Activated CD4-positive, alpha-beta memory T cell treated with anti-CD3 and anti-CD28 coated beads for 36 hours (primary cell): ENCODE measurements around the gene SMIM29. TPM values are rescaled to one million over a fixed set of nuclear protein-coding genes. Genes with fewer than 3 reads are reported as not detected.

Source experiments
- CTCF ChIA-PET: fragments of 350-600 bp; sonication (Branson Sonifier 250); formaldehyde crosslinking; loops from one replicate; lab custom pipeline; 2021; ENCODE audit warnings: antibody characterized with exemption, inconsistent platforms; lab: Charles Lee
- POLR2A ChIA-PET: fragments of 350-600 bp; sonication (Branson Sonifier 250); formaldehyde crosslinking; loops from one replicate; lab custom pipeline; 2021; ENCODE audit warnings: antibody characterized with exemption; lab: Charles Lee
- DNase-seq: peaks from one replicate; pipeline ENCODE4 v3.0.0-alpha.2; 2020
- H3K27ac Mint-ChIP-seq: one replicate; pipeline ENCODE4 v1.8.0; 2021; ENCODE audit warnings: mixed read lengths
- H3K27me3 Mint-ChIP-seq: one replicate; pipeline ENCODE4 v1.8.0; 2021; ENCODE audit warnings: mixed read lengths
- H3K36me3 Mint-ChIP-seq: one replicate; pipeline ENCODE4 v1.8.0; 2021; ENCODE audit warnings: mixed read lengths
- H3K4me1 Mint-ChIP-seq: one replicate; pipeline ENCODE4 v1.8.0; 2021; ENCODE audit warnings: low read depth, mixed read lengths
- H3K4me3 Mint-ChIP-seq: one replicate; pipeline ENCODE4 v1.8.0; 2021; ENCODE audit warnings: mild to moderate bottlenecking, mixed read lengths
- H3K9me3 Mint-ChIP-seq: one replicate; pipeline ENCODE4 v1.8.0; 2021; ENCODE audit warnings: mixed read lengths
- intact Hi-C: fragments of 100-400 bp; cut with micrococcal nuclease; formaldehyde crosslinking; loops from one replicate; pipeline ENCODE4 v1.15.1; 2023
- total RNA-seq, 2 experiments: library from RNA; stranded (reverse); gene quantifications; one replicate each; pipeline ENCODE4 v1.2.3, GENCODE V29; 2021

SMIM29 gene
- total RNA-seq, 2 experiments from 2014 or later = 22.4 to 25.2 TPM

GRCh38 chr6:34218691-34219090 is 30.1 kb downstream of the SMIM29 start:
- POLR2A ChIA-PET = no interaction called here
- no peak overlapping the region for H3K27ac Mint-ChIP-seq
- CTCF ChIA-PET = no interaction called here
- peaks cover 10% of the 10 kb centered on the region for H3K4me1 Mint-ChIP-seq
- H3K27me3 Mint-ChIP-seq = no peaks in the 10 kb centered on the region
- no peaks in the 10 kb centered on the region for H3K36me3 Mint-ChIP-seq
- H3K9me3 Mint-ChIP-seq = no peaks in the 10 kb centered on the region
- intact Hi-C loops = no loop called here
- no peak overlapping the region for H3K4me3 Mint-ChIP-seq
- DNase-seq = no peak

- no peaks in the 10 kb centered on the region for H3K36me3 Mint-ChIP-seq
- no peaks in the 10 kb centered on the region for H3K27me3 Mint-ChIP-seq
- no peak for DNase-seq
- no peaks in the 10 kb centered on the region for H3K9me3 Mint-ChIP-seq
- ChIA-PET POLR2A (no interaction called here), CTCF (interaction anchor here (0.6 kb wide), 1 partner anchor 840 kb away, joined by 3 read pairs; no protein-coding TSS in a partner anchor)
- H3K27ac Mint-ChIP-seq = no peak overlapping the region
- H3K4me3 Mint-ChIP-seq = no peak overlapping the region
- intact Hi-C loops = no loop called here
- no peaks in the 10 kb centered on the region for H3K4me1 Mint-ChIP-seq
These were observed 35.0 kb downstream of the SMIM29 start for GRCh38 chr6:34213772-34214171.

- Mint-ChIP-seq H3K9me3 (no peaks in the 10 kb centered on the region), H3K27ac (peak overlapping the region; percentile 57), H3K27me3 (no peaks in the 10 kb centered on the region), H3K4me1 (peaks cover 20% of the 10 kb centered on the region), H3K36me3 (no peaks in the 10 kb centered on the region), H3K4me3 (no peak overlapping the region)
- POLR2A ChIA-PET = no interaction called here
- DNase-seq = peak; percentile 64
- intact Hi-C loops = no loop called here
- CTCF ChIA-PET = interaction anchor here (0.6 to 2.0 kb wide), 6 partner anchors 11 to 377 kb away, joined by 3 to 10 read pairs (median 3); partner anchors contain the start of gene HMGA1
These were observed 40.9 kb downstream of the SMIM29 start for GRCh38 chr6:34207695-34208443.

- no peak overlapping the region for H3K4me3 Mint-ChIP-seq
- CTCF ChIA-PET = interaction anchor here (0.8 to 2.2 kb wide), 2 partner anchors 11 kb away, joined by 4 to 23 read pairs; no protein-coding TSS in a partner anchor
- peaks cover 22% of the 10 kb centered on the region for H3K4me1 Mint-ChIP-seq
- H3K27ac Mint-ChIP-seq = no peak overlapping the region
- no peaks in the 10 kb centered on the region for H3K27me3 Mint-ChIP-seq
- intact Hi-C loops = no loop called here
- POLR2A ChIA-PET = no interaction called here
- no peaks in the 10 kb centered on the region for H3K9me3 Mint-ChIP-seq
- H3K36me3 Mint-ChIP-seq = no peaks in the 10 kb centered on the region
- DNase-seq = no peak
These were observed 42.1 kb downstream of the SMIM29 start for GRCh38 chr6:34206726-34207125.

- POLR2A ChIA-PET = interaction anchor here (1.2 kb wide), 1 partner anchor 41 kb away, joined by 3 read pairs; no protein-coding TSS in a partner anchor
- no peak overlapping the region for H3K27ac Mint-ChIP-seq
These were observed 42.9 kb downstream of the SMIM29 start for GRCh38 chr6:34205916-34206315.

GRCh38 chr6:34205466-34205865 is 43.3 kb downstream of the SMIM29 start:
- H3K36me3 Mint-ChIP-seq = no peaks in the 10 kb centered on the region
- H3K27me3 Mint-ChIP-seq = no peaks in the 10 kb centered on the region

More at GRCh38 chr6:34205916-34206315, 42.9 kb downstream of the SMIM29 start:
- CTCF ChIA-PET = interaction anchor here (2.2 kb wide), 1 partner anchor 10 kb away, joined by 23 read pairs; no protein-coding TSS in a partner anchor
- Mint-ChIP-seq H3K36me3 (no peaks in the 10 kb centered on the region), H3K4me3 (no peak overlapping the region), H3K9me3 (no peaks in the 10 kb centered on the region), H3K27me3 (no peaks in the 10 kb centered on the region), H3K4me1 (peaks cover 28% of the 10 kb centered on the region)
- DNase-seq = no peak
- intact Hi-C loops = no loop called here

GRCh38 chr6:34204693-34205092 is 44.1 kb downstream of the SMIM29 start:
- H3K9me3 Mint-ChIP-seq = no peaks in the 10 kb centered on the region
- no peak for DNase-seq
- CTCF ChIA-PET = interaction anchor here (0.6 to 2.2 kb wide), 2 partner anchors 9 to 15 kb away, joined by 3 to 23 read pairs; no protein-coding TSS in a partner anchor
- no peak overlapping the region for H3K4me3 Mint-ChIP-seq
- no peaks in the 10 kb centered on the region for H3K27me3 Mint-ChIP-seq
- H3K4me1 Mint-ChIP-seq = peaks cover 34% of the 10 kb centered on the region
- POLR2A ChIA-PET = interaction anchor here (0.8 to 1.2 kb wide), 2 partner anchors 32 to 42 kb away, joined by 3 read pairs; partner anchors contain the start of gene HMGA1
- no peak overlapping the region for H3K27ac Mint-ChIP-seq
- no peaks in the 10 kb centered on the region for H3K36me3 Mint-ChIP-seq
- intact Hi-C loops = no loop called here

More at GRCh38 chr6:34205466-34205865, 43.3 kb downstream of the SMIM29 start:
- no peak overlapping the region for H3K27ac Mint-ChIP-seq
- ChIA-PET CTCF (interaction anchor here (2.2 kb wide), 1 partner anchor 9 kb away, joined by 23 read pairs; no protein-coding TSS in a partner anchor), POLR2A (interaction anchor here (0.8 to 1.2 kb wide), 2 partner anchors 32 to 41 kb away, joined by 3 read pairs; partner anchors contain the start of gene HMGA1)
- intact Hi-C loops = no loop called here
- no peak for DNase-seq
- H3K4me3 Mint-ChIP-seq = no peak overlapping the region
- peaks cover 31% of the 10 kb centered on the region for H3K4me1 Mint-ChIP-seq
- no peaks in the 10 kb centered on the region for H3K9me3 Mint-ChIP-seq

GRCh38 chr6:34202329-34203201 is 46.2 kb downstream of the SMIM29 start:
- no peaks in the 10 kb centered on the region for H3K27me3 Mint-ChIP-seq
- H3K4me3 Mint-ChIP-seq = no peak overlapping the region
- DNase-seq = no peak
- H3K9me3 Mint-ChIP-seq = no peaks in the 10 kb centered on the region
- ChIA-PET POLR2A (interaction anchor here (1.1 kb wide), 1 partner anchor 34 kb away, joined by 3 read pairs; the partner anchor contains the start of gene HMGA1), CTCF (interaction anchor here (1.4 to 1.8 kb wide), 2 partner anchors 12 to 39 kb away, joined by 3 to 4 read pairs; no protein-coding TSS in a partner anchor)
- no peak overlapping the region for H3K27ac Mint-ChIP-seq
- peaks cover 23% of the 10 kb centered on the region for H3K4me1 Mint-ChIP-seq
- no peaks in the 10 kb centered on the region for H3K36me3 Mint-ChIP-seq
- intact Hi-C loops = no loop called here

- H3K4me1 Mint-ChIP-seq = peaks cover 17% of the 10 kb centered on the region
- H3K9me3 Mint-ChIP-seq = no peaks in the 10 kb centered on the region
- CTCF ChIA-PET = interaction anchor here (0.8 to 1.8 kb wide), 3 partner anchors 11 to 213 kb away, joined by 3 to 4 read pairs (median 3); no protein-coding TSS in a partner anchor
- no peak for DNase-seq
- no peak overlapping the region for H3K27ac Mint-ChIP-seq
- intact Hi-C loops = no loop called here
- POLR2A ChIA-PET = interaction anchor here (1.1 kb wide), 1 partner anchor 35 kb away, joined by 3 read pairs; the partner anchor contains the start of gene HMGA1
- no peak overlapping the region for H3K4me3 Mint-ChIP-seq
- H3K27me3 Mint-ChIP-seq = no peaks in the 10 kb centered on the region
- H3K36me3 Mint-ChIP-seq = no peaks in the 10 kb centered on the region
These were observed 47.2 kb downstream of the SMIM29 start for GRCh38 chr6:34201455-34202107.

GRCh38 chr6:34200340-34200971 is 48.4 kb downstream of the SMIM29 start:
- ChIA-PET CTCF (interaction anchor here (0.8 to 1.8 kb wide), 2 partner anchors 37 to 214 kb away, joined by 3 to 4 read pairs; no protein-coding TSS in a partner anchor), POLR2A (interaction anchor here (0.6 kb wide), 1 partner anchor 44 kb away, joined by 3 read pairs; no protein-coding TSS in a partner anchor)
- H3K4me3 Mint-ChIP-seq = no peak overlapping the region
- DNase-seq = no peak
- intact Hi-C loops = no loop called here
- H3K4me1 Mint-ChIP-seq = peaks cover 22% of the 10 kb centered on the region
- H3K27me3 Mint-ChIP-seq = no peaks in the 10 kb centered on the region
- H3K9me3 Mint-ChIP-seq = no peaks in the 10 kb centered on the region
- no peaks in the 10 kb centered on the region for H3K36me3 Mint-ChIP-seq
- no peak overlapping the region for H3K27ac Mint-ChIP-seq
